ENCODE measurements around the gene FLAD1. TPM values are rescaled to one million over a fixed set of nuclear protein-coding genes. Genes with fewer than 3 reads are reported as not detected.

Gene FLAD1
- total RNA-seq, 1 experiment from 2014 or later: 58.4 TPM

DNA sequence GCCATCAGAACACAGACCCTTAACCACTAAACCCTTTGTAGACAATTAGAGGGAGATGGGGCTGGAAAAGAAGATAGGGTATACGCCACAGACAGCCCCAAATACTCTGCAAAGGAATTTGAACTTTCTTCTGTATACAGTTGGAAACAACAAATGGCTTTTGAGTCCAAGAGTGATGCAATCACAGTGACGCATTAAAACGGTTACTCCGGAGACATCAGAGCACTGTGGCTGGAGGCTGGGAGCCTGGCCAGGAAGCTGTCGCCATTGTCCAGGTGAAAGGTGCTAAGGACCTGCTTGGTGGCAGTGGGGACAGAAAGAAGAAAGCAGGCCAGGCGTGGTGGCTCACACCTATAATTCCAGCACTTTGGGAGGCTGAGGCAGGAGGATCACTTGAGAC lies 4.2 kb downstream of the FLAD1 start:
- RAD21 ChIA-PET (ENCODE audit: low non-redundant PET in 1 of 2, low total read pairs in 2 of 2, uncharacterized antibody in 2 of 2, unreplicated experiment in 2 of 2): no interaction called here
- BruUV-seq (replicated peaks): no TSS peak
- no peak for DNase-seq (ENCODE audit: low read depth, low spot score)
- ATAC-seq: no peak
- Histone ChIP-seq H3K4me3 (replicated peaks in 1 of 2; ENCODE audit: low read depth in 1 of 2, low read length in 2 of 2) (no peak overlapping the region), H3K79me2 (ENCODE audit: insufficient read depth, low read length) (peaks cover 65% of the 10 kb centered on the region), H3K9ac (ENCODE audit: low read length) (no peak overlapping the region), H3K27me3 (ENCODE audit: insufficient read depth, low read length) (no peaks in the 10 kb centered on the region), H4K20me1 (ENCODE audit: insufficient read depth) (no peaks in the 10 kb centered on the region), H3K27ac (ENCODE audit: low read depth, low read length) (no peak overlapping the region), H3K36me3 (ENCODE audit: control insufficient read depth in 1 of 2, insufficient read depth in 2 of 2, low read length in 2 of 2) (peaks cover 12 to 25% of the 10 kb centered on the region in 2 experiments; a peak in 3 of 4 replicates), H3K4me2 (ENCODE audit: low read length) (no peak overlapping the region), H3K9me2 (ENCODE audit: insufficient read depth) (no peaks in the 10 kb centered on the region), H3K9me3 (ENCODE audit: control insufficient read depth in 1 of 2, insufficient read depth in 1 of 2, low read depth in 1 of 2, low read length in 2 of 2) (no peaks in the 10 kb centered on the region), H2AFZ (ENCODE audit: low read depth, low read length, poor library complexity, severe bottlenecking) (no peak overlapping the region), H3K4me1 (ENCODE audit: control insufficient read depth in 1 of 2, insufficient read depth in 2 of 2, low read length in 2 of 2) (peaks cover 8 to 16% of the 10 kb centered on the region in 2 experiments; a peak in 3 of 4 replicates)
- TF ChIP-seq RAD21 (IDR thresholded peaks at IDR 0.05; ENCODE audit: low read depth): no peak
- no peak for TF ChIP-seq EZH2phosphoT487 (IDR thresholded peaks at IDR 0.05; ENCODE audit: borderline replicate concordance)
- TF ChIP-seq, protein P1, sequence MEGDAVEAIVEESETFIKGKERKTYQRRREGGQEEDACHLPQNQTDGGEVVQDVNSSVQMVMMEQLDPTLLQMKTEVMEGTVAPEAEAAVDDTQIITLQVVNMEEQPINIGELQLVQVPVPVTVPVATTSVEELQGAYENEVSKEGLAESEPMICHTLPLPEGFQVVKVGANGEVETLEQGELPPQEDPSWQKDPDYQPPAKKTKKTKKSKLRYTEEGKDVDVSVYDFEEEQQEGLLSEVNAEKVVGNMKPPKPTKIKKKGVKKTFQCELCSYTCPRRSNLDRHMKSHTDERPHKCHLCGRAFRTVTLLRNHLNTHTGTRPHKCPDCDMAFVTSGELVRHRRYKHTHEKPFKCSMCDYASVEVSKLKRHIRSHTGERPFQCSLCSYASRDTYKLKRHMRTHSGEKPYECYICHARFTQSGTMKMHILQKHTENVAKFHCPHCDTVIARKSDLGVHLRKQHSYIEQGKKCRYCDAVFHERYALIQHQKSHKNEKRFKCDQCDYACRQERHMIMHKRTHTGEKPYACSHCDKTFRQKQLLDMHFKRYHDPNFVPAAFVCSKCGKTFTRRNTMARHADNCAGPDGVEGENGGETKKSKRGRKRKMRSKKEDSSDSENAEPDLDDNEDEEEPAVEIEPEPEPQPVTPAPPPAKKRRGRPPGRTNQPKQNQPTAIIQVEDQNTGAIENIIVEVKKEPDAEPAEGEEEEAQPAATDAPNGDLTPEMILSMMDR (IDR thresholded peaks at IDR 0.05 in 2 of 3, conservative IDR thresholded peaks at IDR 0.05 in 1 of 3; ENCODE audit: borderline replicate concordance in 1 of 3, insufficient read depth in 1 of 3, low read depth in 2 of 3, low read length in 2 of 3): no peak
- TF ChIP-seq CEBPB (IDR thresholded peaks at IDR 0.05; ENCODE audit: low read depth): no peak
- TF ChIP-seq, protein P2, sequence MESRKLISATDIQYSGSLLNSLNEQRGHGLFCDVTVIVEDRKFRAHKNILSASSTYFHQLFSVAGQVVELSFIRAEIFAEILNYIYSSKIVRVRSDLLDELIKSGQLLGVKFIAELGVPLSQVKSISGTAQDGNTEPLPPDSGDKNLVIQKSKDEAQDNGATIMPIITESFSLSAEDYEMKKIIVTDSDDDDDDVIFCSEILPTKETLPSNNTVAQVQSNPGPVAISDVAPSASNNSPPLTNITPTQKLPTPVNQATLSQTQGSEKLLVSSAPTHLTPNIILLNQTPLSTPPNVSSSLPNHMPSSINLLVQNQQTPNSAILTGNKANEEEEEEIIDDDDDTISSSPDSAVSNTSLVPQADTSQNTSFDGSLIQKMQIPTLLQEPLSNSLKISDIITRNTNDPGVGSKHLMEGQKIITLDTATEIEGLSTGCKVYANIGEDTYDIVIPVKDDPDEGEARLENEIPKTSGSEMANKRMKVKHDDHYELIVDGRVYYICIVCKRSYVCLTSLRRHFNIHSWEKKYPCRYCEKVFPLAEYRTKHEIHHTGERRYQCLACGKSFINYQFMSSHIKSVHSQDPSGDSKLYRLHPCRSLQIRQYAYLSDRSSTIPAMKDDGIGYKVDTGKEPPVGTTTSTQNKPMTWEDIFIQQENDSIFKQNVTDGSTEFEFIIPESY (IDR thresholded peaks at IDR 0.05; ENCODE audit: extremely low read depth, insufficient replicate concordance, low read length): no peak
- TF ChIP-seq EZH2 (IDR thresholded peaks at IDR 0.05): no peak
- TF ChIP-seq SIN3A (IDR thresholded peaks at IDR 0.05; ENCODE audit: low read depth): no peak
- TF ChIP-seq ZFX (IDR thresholded peaks at IDR 0.05): no peak
- TF ChIP-seq SP1 (IDR thresholded peaks at IDR 0.05; ENCODE audit: low read depth): no peak
- TF ChIP-seq, protein P3, sequence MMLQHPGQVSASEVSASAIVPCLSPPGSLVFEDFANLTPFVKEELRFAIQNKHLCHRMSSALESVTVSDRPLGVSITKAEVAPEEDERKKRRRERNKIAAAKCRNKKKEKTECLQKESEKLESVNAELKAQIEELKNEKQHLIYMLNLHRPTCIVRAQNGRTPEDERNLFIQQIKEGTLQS (IDR thresholded peaks at IDR 0.05): no peak
- POLR2A ChIA-PET: interaction anchor here (0.6 to 1.8 kb wide), 4 partner anchors 9 to 15 kb away, joined by 3 to 6 read pairs (median 4); partner anchors contain the start of gene CKS1B
- intact Hi-C loops (cut with micrococcal nuclease): no loop called here
- CTCF ChIA-PET: interaction anchor here (1.7 kb wide), 1 partner anchor 12 kb away, joined by 9 read pairs; no protein-coding TSS in a partner anchor

Data from HCT116 (cell line).